Psoas muscle (tissue), 8 donors: ENCODE data around the gene C1GALT1C1L. TPM values are rescaled to one million over a fixed set of nuclear protein-coding genes. Genes with fewer than 3 reads are reported as not detected.

Source experiments
- ATAC-seq, 4 donors: fragments of 200-7000 bp; cut with Tn5 transposase; one replicate each; pipeline ENCODE4 v1.9.1; 2020; ENCODE audit warnings: moderate library complexity in 3 of 4, mild to moderate bottlenecking in 2 of 4
- DNase-seq, 2 donors: peaks; one replicate each; pipeline ENCODE4 v3.0.0-alpha.2; 2020
- H3K27ac ChIP-seq: fragments of 200-600 bp; one replicate; pipeline ENCODE4 v1.8.0; 2022
- H3K27me3 ChIP-seq, 3 donors: fragments of 200-600 bp in 1 of 3; one replicate each; pipeline versions ENCODE4 v1.6.1 to v1.8.0; 2013 to 2022; ENCODE audit warnings: low read length in 2 of 3, mild to moderate bottlenecking in 2 of 3, moderate library complexity in 1 of 3; ENCODE audit not compliant: insufficient read depth in 3 of 3
- H3K36me3 ChIP-seq, 2 donors: fragments of 200-600 bp in 1 of 2; one replicate each; pipeline versions ENCODE4 v1.6.1 to v1.8.0; 2013 to 2022; ENCODE audit warnings: low read depth in 1 of 2, mild to moderate bottlenecking in 1 of 2, moderate library complexity in 1 of 2; ENCODE audit not compliant: insufficient read depth in 1 of 2
- H3K4me1 ChIP-seq: fragments of 200-600 bp; one replicate; pipeline ENCODE4 v1.8.0; 2022
- H3K4me3 ChIP-seq: fragments of 200-600 bp; one replicate; pipeline ENCODE4 v1.8.0; 2022; ENCODE audit warnings: mild to moderate bottlenecking
- H3K9me3 ChIP-seq: fragments of 200-600 bp; one replicate; pipeline ENCODE4 v1.8.0; 2022
- CTCF ChIP-seq: fragments of 200-600 bp; IDR thresholded peaks from one replicate; pipeline ENCODE4 v1.8.0; 2022; ENCODE audit warnings: antibody characterized with exemption
- WGBS, 3 donors: extraction: QIAGEN DNeasy Blood & Tissue Kit; methylation state at CpG; one replicate each; pipeline versions ENCODE4 v1.1.6 to v1.1.7; 2013; 5-methylcytosine and 5-hydroxymethylcytosine counted together
- intact Hi-C, 2 donors: fragments of 100-400 bp; cut with DNase I; formaldehyde crosslinking; loops; one replicate each; pipeline versions ENCODE4 v1.11.0 to v1.14.2; 2022
- polyA plus RNA-seq, 3 donors: library from polyadenylated mRNA; stranded (reverse); fragments of 200-250 nt; gene quantifications; one replicate each; pipeline ENCODE4 v1.2.3, GENCODE V29; 2013
- total RNA-seq, 4 donors: library from RNA; stranded (reverse); fragmentation: NEBNext Ultra II Directional in 2 of 4; extraction: Animal tissue kit (Norgen Biotek cat#: 25700) in 2 of 4; gene quantifications; one replicate each; pipeline versions ENCODE4 v1.2.1 to v1.2.4, GENCODE V29; 2021 to 2023
- donor health status: healthy with polysubstance abuse.
- donor health status: DM: no; HTN: no; CAD: no; lungs with moderate emphysema.
- donor health status: Bipolar disorder and iron deficiency.
- donor health status: healthy.
- donor health status: DM: yes; HTN: yes; CAD: no.
- donor health status: DM: no; HTN: no; CAD: no.
- donor health status: DM: no; HTN: no; CAD: no.
- donor health status: DM: yes; HTN: yes; CAD: no.

The C1GALT1C1L gene
- total and polyA plus RNA-seq, 7 donors: 0.16 to 0.56 (median 0.33) TPM; not detected in 1

- Histone ChIP-seq H3K27me3 (peaks cover 0 to 5% (median 0%) of the 10 kb centered on the region in 3 donors), H3K4me1 (no peaks in the 10 kb centered on the region), H3K4me3 (no peak overlapping the region), H3K9me3 (no peaks in the 10 kb centered on the region), H3K27ac (no peak overlapping the region), H3K36me3 (no peaks in the 10 kb centered on the region)
- WGBS, 3 donors: 89 to 94% (median 90%) methylated on average over 3 of the region's 3 CpGs
- intact Hi-C loops: no loop called here
- no peak for TF ChIP-seq CTCF
- ATAC-seq (no peak), DNase-seq (no peak)
Measured at GRCh38 chr2:43657241-43657640, 19.0 kb downstream of the C1GALT1C1L start.

DNA sequence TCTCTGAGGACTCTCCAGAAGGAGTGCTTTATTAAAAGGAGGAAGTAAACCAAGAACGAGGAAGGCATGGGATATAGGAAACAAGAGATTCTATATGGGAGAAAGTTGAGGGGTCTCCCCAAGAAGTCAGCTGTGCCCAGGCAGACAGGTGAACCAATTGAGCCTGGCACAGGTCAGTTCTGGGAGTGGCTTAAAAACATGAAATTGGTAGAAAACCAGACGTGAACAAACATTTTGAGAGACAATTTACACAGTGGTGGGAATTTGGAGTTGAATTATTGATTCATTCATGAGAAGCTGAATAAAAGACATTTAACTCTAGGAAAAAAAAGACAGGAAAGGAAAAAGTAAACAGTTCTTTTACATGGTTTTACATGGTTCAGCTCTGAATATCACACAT lies 22.7 kb downstream of the C1GALT1C1L start:
- no peak for ATAC-seq
- Histone ChIP-seq H3K4me3 (no peak overlapping the region), H3K36me3 (no peaks in the 10 kb centered on the region), H3K4me1 (no peaks in the 10 kb centered on the region), H3K9me3 (no peaks in the 10 kb centered on the region), H3K27ac (no peak overlapping the region), H3K27me3 (peaks cover 0 to 5% (median 0%) of the 10 kb centered on the region in 3 donors)
- no peak for TF ChIP-seq CTCF
- no peak for DNase-seq
- 58 to 65% (median 65%) methylated on average over 2 of the region's 2 CpGs for WGBS, 3 donors
- intact Hi-C loops: no loop called here

DNA sequence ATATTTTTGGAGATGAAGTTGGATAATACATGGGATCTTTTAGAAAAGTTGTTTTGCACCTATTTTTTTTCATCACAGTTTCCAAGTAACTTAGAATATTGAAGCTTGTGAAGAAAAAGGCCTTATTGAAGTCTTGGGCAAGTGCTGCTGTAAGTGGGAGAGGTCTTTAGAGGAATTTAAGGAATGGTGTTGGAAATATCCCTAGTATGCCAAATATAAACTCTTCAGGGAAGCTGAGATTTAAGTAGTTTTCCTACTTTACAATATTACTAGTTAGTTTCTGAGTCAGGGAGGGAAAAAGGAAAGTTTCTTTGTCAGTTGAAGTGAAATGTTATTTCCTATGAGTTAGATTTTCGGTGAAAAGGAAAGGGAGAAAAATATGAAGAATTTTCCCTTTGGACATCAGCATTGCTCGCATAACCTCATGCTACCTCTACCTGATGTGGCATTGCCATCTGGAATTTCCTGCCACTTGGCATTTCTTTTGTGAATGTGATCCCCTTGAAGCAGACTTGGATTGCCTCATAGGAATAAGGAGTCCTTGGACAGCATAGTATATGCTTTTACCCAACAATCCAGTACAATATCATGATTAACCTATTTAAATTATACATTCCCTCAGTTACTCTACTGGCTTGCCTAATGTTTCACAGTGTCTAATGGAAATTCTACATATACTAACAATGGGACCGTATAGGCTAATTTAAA lies 27.1 kb downstream of the C1GALT1C1L start:
- Histone ChIP-seq H3K27me3 (peaks cover 0 to 5% (median 0%) of the 10 kb centered on the region in 3 donors), H3K27ac (no peak overlapping the region), H3K9me3 (no peaks in the 10 kb centered on the region), H3K36me3 (no peaks in the 10 kb centered on the region), H3K4me3 (no peak overlapping the region), H3K4me1 (no peaks in the 10 kb centered on the region)
- intact Hi-C loops: no loop called here
- ATAC-seq (no peak), DNase-seq (no peak)
- TF ChIP-seq CTCF: no peak
- WGBS, 3 donors: 84 to 89% (median 86%) methylated on average over 3 of the region's 3 CpGs

- Histone ChIP-seq H3K27me3 (peaks cover 0 to 12% (median 0%) of the 10 kb centered on the region in 3 donors), H3K4me1 (no peaks in the 10 kb centered on the region), H3K4me3 (no peak overlapping the region), H3K36me3 (no peaks in the 10 kb centered on the region), H3K27ac (no peak overlapping the region), H3K9me3 (no peaks in the 10 kb centered on the region)
- no peak for TF ChIP-seq CTCF
- ATAC-seq: no peak
- 96 to 100% (median 97%) methylated on average over 1 of the region's 1 CpG for WGBS, 3 donors
- intact Hi-C loops: no loop called here
- DNase-seq: no peak
Measured at GRCh38 chr2:43643680-43644079, 32.5 kb downstream of the C1GALT1C1L start.

DNA sequence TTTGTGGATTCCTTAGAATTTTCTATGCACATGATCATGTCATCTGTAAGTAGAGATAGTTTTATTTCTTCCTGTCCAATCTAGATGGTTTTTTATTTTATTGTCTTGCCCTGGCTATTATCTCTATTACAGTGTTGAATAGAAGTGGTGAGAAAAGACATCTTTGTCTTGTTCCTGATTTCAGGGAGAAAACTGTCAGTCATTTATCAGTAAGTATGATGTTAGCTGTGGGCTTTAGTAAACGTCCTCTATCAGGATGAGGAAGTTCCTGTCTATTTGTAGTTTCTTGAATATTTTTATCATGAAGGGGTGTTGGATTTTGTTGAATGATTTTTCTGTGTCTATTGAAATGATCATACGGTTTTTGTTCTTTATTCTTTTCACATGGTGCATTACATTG lies 33.9 kb downstream of the C1GALT1C1L start:
- intact Hi-C loops: no loop called here
- ATAC-seq: no peak
- WGBS, 3 donors: 54 to 60% (median 60%) methylated on average over 2 of the region's 2 CpGs

More for the DNA sequence above, 33.9 kb downstream of the C1GALT1C1L start:
- Histone ChIP-seq H3K9me3 (no peaks in the 10 kb centered on the region), H3K27me3 (peaks cover 0 to 17% (median 2%) of the 10 kb centered on the region in 3 donors), H3K27ac (no peak overlapping the region), H3K4me1 (no peaks in the 10 kb centered on the region), H3K36me3 (no peaks in the 10 kb centered on the region), H3K4me3 (no peak overlapping the region)
- no peak for TF ChIP-seq CTCF
- DNase-seq: no peak
